ENCODE results near the gene CSNK1G1. TPM values are rescaled to one million over a fixed set of nuclear protein-coding genes. Genes with fewer than 3 reads are reported as not detected.

The CSNK1G1 gene
- total RNA-seq, 1 donor = 34.0 TPM

- Histone ChIP-seq H4K20me1 (ENCODE audit: insufficient read depth, low read length) (peaks cover 59% of the 10 kb centered on the region), H3K27ac (ENCODE audit: low read depth, low read length) (no peak overlapping the region), H3K36me3 (ENCODE audit: insufficient read depth, low read length) (peaks cover 69% of the 10 kb centered on the region), H2AFZ (ENCODE audit: low read length) (no peak overlapping the region), H3K79me2 (ENCODE audit: insufficient read depth, low read length) (peaks cover 44% of the 10 kb centered on the region), H3K4me2 (ENCODE audit: insufficient read depth, low read length) (peak overlapping the region; percentile 9), H3K27me3 (ENCODE audit: insufficient read depth, low read length) (no peaks in the 10 kb centered on the region), H3K4me3 (ENCODE audit: insufficient read depth, low read length) (no peak overlapping the region), H3K9me3 (ENCODE audit: low read depth, low read length) (no peaks in the 10 kb centered on the region), H3K4me1 (ENCODE audit: insufficient read depth, low read length) (peaks cover 47% of the 10 kb centered on the region)
- DNase-seq (ENCODE audit: insufficient read length, low spot score, missing footprints) = no peak
- TF ChIP-seq CTCF (IDR thresholded peaks at IDR 0.05; ENCODE audit: extremely low read depth, low read depth, low read length) = no peak
Observed at GRCh38 chr15:64158363-64159134, 197.4 kb downstream of the CSNK1G1 start.

- Histone ChIP-seq H3K4me1 (ENCODE audit: insufficient read depth, low read length) (peaks cover 44% of the 10 kb centered on the region), H3K9me3 (ENCODE audit: low read depth, low read length) (no peaks in the 10 kb centered on the region), H3K4me3 (ENCODE audit: insufficient read depth, low read length) (no peak overlapping the region), H4K20me1 (ENCODE audit: insufficient read depth, low read length) (peaks cover 63% of the 10 kb centered on the region), H3K27me3 (ENCODE audit: insufficient read depth, low read length) (peaks cover 8% of the 10 kb centered on the region), H3K36me3 (ENCODE audit: insufficient read depth, low read length) (peaks cover 69% of the 10 kb centered on the region), H2AFZ (ENCODE audit: low read length) (no peak overlapping the region), H3K4me2 (ENCODE audit: insufficient read depth, low read length) (no peak overlapping the region), H3K79me2 (ENCODE audit: insufficient read depth, low read length) (peaks cover 43% of the 10 kb centered on the region), H3K27ac (ENCODE audit: low read depth, low read length) (no peak overlapping the region)
- DNase-seq (ENCODE audit: insufficient read length, low spot score, missing footprints) = no peak
- TF ChIP-seq CTCF (IDR thresholded peaks at IDR 0.05; ENCODE audit: extremely low read depth, low read depth, low read length) = no peak
Observed at GRCh38 chr15:64157599-64158125, 198.3 kb downstream of the CSNK1G1 start.

- H2AFZ ChIP-seq (ENCODE audit: low read length) = no peak overlapping the region
- peaks cover 41% of the 10 kb centered on the region for H3K4me1 ChIP-seq (ENCODE audit: insufficient read depth, low read length)
- peaks cover 17% of the 10 kb centered on the region for H3K27me3 ChIP-seq (ENCODE audit: insufficient read depth, low read length)
- DNase-seq (ENCODE audit: insufficient read length, low spot score, missing footprints) = no peak
- H3K79me2 ChIP-seq (ENCODE audit: insufficient read depth, low read length) = peaks cover 34% of the 10 kb centered on the region
- no peak overlapping the region for H3K27ac ChIP-seq (ENCODE audit: low read depth, low read length)
- H3K4me3 ChIP-seq (ENCODE audit: insufficient read depth, low read length) = no peak overlapping the region
- no peaks in the 10 kb centered on the region for H3K9me3 ChIP-seq (ENCODE audit: low read depth, low read length)
- TF ChIP-seq CTCF (IDR thresholded peaks at IDR 0.05; ENCODE audit: extremely low read depth, low read depth, low read length) = no peak
- H3K4me2 ChIP-seq (ENCODE audit: insufficient read depth, low read length) = no peak overlapping the region
- peaks cover 60% of the 10 kb centered on the region for H4K20me1 ChIP-seq (ENCODE audit: insufficient read depth, low read length)
- H3K36me3 ChIP-seq (ENCODE audit: insufficient read depth, low read length) = peaks cover 68% of the 10 kb centered on the region
Observed at GRCh38 chr15:64156652-64157331, 199.2 kb downstream of the CSNK1G1 start.

Measured in osteoblast (primary cell).